ENCODE measurements around the gene DHX35.

- TF ChIP-seq CTCF (conservative IDR thresholded peaks at IDR 0.05; ENCODE audit: low read depth, low read length): no peak
- TF ChIP-seq FOS (IDR thresholded peaks at IDR 0.05; ENCODE audit: low read depth, low read length): no peak
- no peak for TF ChIP-seq SMC3 (IDR thresholded peaks at IDR 0.05; ENCODE audit: low read depth, low read length)
- no peak for TF ChIP-seq RAD21 (IDR thresholded peaks at IDR 0.05; ENCODE audit: low read length)
- TF ChIP-seq MAFK (IDR thresholded peaks at IDR 0.05; ENCODE audit: low read depth, low read length): no peak
- no peak for TF ChIP-seq BHLHE40 (IDR thresholded peaks at IDR 0.05; ENCODE audit: low read depth, low read length)
- TF ChIP-seq USF2 (IDR thresholded peaks at IDR 0.05; ENCODE audit: low read depth, low read length): no peak
- TF ChIP-seq CEBPB (IDR thresholded peaks at IDR 0.05; ENCODE audit: low read depth, low read length): no peak
- no peak for TF ChIP-seq POLR2A (IDR thresholded peaks at IDR 0.05; ENCODE audit: low read depth, low read length)
- TF ChIP-seq CHD1 (IDR thresholded peaks at IDR 0.05; ENCODE audit: low read depth, low read length): no peak
- TF ChIP-seq RFX5 (IDR thresholded peaks at IDR 0.05; ENCODE audit: low read depth, low read length): no peak
Measured at GRCh38 chr20:38915355-38915754, 46.8 kb upstream of the DHX35 start.

All from IMR-90 (cell line).